ENCODE results near the gene MAD1L1.

Gene MAD1L1

DNA sequence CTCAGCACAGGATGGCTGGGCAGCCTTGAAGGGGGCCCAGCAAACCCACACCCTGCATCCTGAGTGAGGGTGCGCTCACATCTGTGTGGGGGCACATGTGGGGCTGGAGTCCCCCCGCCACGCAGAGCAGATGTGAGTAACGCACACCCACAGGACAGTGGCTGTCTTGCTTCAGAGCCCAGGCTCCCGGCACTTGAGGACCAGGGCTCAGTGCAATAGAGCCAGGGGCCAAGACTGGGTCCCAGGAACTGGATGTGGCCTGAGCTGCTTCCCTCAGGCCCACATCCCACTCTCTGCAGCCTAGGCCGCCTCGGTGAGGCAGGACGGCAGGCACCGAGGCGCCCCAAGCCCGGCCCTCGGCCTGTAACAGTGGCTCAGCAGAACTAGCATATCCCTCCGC lies 159.9 kb downstream of the MAD1L1 start:
- Histone ChIP-seq H3K9me3 (ENCODE audit: control extremely low read depth in 1 of 5, control insufficient read depth in 4 of 5, insufficient read depth in 2 of 5, low read depth in 1 of 5, low read length in 4 of 5) (no peaks in the 10 kb centered on the region), H3K27ac (ENCODE audit: insufficient read depth in 1 of 2, low read depth in 1 of 2, low read length in 2 of 2, poor library complexity in 1 of 2, severe bottlenecking in 2 of 2) (no peak overlapping the region), H3K4me3 (ENCODE audit: control insufficient read depth in 1 of 7, extremely low read depth in 1 of 7, insufficient read depth in 4 of 7, low read depth in 2 of 7, low read length in 6 of 7) (no peak overlapping the region), H3K27me3 (replicated peaks in 2 of 5; ENCODE audit: control insufficient read depth in 4 of 5, insufficient read depth in 5 of 5, low read length in 4 of 5) (no peaks in the 10 kb centered on the region), H3K4me1 (ENCODE audit: control extremely low read depth in 1 of 4, control insufficient read depth in 4 of 4, insufficient read depth in 4 of 4, low read length in 3 of 4) (peaks cover 0 to 12% (median 8%) of the 10 kb centered on the region in 4 experiments), H3K36me3 (ENCODE audit: control insufficient read depth in 4 of 4, insufficient read depth in 4 of 4, low read length in 3 of 4) (peaks cover 0 to 33% (median 9%) of the 10 kb centered on the region in 4 experiments)
- CTCF ChIA-PET, result interaction anchor here (1.9 kb wide), 1 partner anchor 9 kb away, joined by 5 read pairs; no protein-coding TSS in a partner anchor
- 92% methylated on average over 8 of the region's 13 CpGs for WGBS (ENCODE audit: insufficient coverage)
- no peak for DNase-seq
- POLR2A ChIA-PET, result no interaction called here

DNA sequence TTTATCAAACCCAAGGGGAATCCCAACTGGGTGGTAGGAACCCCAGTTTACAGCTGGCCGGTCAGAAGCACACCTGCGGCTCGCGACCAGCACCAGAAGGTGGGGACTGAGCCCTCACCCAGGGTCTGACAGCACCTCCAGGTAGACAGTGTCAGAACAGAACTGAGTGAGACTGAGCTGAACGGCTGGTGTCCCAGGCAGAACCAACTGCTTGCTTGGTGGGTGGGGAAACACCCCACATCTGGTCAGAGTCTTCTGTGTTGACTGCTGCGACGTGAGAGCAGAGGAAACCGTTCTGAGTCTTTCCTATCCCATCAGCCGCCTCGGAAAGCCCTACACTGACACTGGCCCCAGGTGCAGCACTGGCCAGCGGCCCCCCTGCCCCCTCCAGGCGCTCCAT lies 160.7 kb downstream of the MAD1L1 start:
- Histone ChIP-seq H3K4me1 (ENCODE audit: control extremely low read depth in 1 of 4, control insufficient read depth in 4 of 4, insufficient read depth in 4 of 4, low read length in 3 of 4) (peaks cover 0 to 12% (median 8%) of the 10 kb centered on the region in 4 experiments), H3K9me3 (ENCODE audit: control extremely low read depth in 1 of 5, control insufficient read depth in 4 of 5, insufficient read depth in 2 of 5, low read depth in 1 of 5, low read length in 4 of 5) (no peaks in the 10 kb centered on the region), H3K36me3 (ENCODE audit: control insufficient read depth in 4 of 4, insufficient read depth in 4 of 4, low read length in 3 of 4) (peaks cover 0 to 34% (median 9%) of the 10 kb centered on the region in 4 experiments), H3K27me3 (replicated peaks in 2 of 5; ENCODE audit: control insufficient read depth in 4 of 5, insufficient read depth in 5 of 5, low read length in 4 of 5) (no peaks in the 10 kb centered on the region), H3K4me3 (ENCODE audit: control insufficient read depth in 1 of 7, extremely low read depth in 1 of 7, insufficient read depth in 4 of 7, low read depth in 2 of 7, low read length in 6 of 7) (no peak overlapping the region), H3K27ac (ENCODE audit: insufficient read depth in 1 of 2, low read depth in 1 of 2, low read length in 2 of 2, poor library complexity in 1 of 2, severe bottlenecking in 2 of 2) (no peak overlapping the region)
- 93% methylated on average over 11 of the region's 12 CpGs for WGBS (ENCODE audit: insufficient coverage)
- no peak for DNase-seq
- ChIA-PET POLR2A (no interaction called here), CTCF (interaction anchor here (1.1 to 1.9 kb wide), 3 partner anchors 10 to 155 kb away, joined by 3 to 5 read pairs (median 4); no protein-coding TSS in a partner anchor)

DNA sequence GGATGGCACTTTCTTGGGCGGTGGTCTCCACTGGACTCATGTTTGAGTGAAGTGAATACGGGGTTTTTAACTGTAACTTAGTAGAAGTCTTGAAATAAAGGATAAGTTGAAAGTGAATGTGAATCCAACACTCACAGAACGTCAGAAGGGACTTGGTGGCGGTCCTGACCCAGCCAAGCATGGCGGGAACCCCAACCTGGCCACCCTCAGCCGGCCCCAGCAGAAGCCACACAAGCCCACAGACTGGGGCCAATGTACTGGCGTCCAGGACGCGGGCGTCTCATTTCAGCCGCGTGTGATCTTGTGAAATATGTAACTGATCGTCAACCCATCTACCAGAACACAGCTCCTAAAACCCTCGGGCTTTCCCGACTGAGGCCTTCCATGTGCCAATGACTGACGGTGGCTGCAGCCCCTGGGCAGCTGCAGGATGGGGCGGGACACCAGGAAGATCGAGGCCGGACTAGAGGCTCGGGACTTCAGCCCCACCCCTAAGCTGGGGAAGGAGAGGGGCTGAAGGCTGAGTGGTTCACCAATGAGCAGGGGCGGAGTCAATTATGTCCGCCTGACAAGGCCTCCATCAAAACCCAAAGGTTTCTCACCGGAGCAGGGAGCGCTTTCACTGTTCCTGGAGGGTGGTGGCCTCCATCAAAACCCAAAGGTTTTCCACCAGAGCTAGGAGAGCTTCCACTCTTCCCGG lies 161.5 kb downstream of the MAD1L1 start:
- ChIA-PET CTCF (interaction anchor here (1.1 to 1.9 kb wide), 4 partner anchors 11 to 154 kb away, joined by 3 to 5 read pairs (median 4); no protein-coding TSS in a partner anchor), POLR2A (no interaction called here)
- H3K9me3 ChIP-seq (ENCODE audit: control extremely low read depth in 1 of 5, control insufficient read depth in 4 of 5, insufficient read depth in 2 of 5, low read depth in 1 of 5, low read length in 4 of 5), result no peaks in the 10 kb centered on the region
- H3K27ac ChIP-seq (ENCODE audit: insufficient read depth in 1 of 2, low read depth in 1 of 2, low read length in 2 of 2, poor library complexity in 1 of 2, severe bottlenecking in 2 of 2), result no peak overlapping the region
- WGBS (ENCODE audit: insufficient coverage), result 97% methylated on average over 7 of the region's 25 CpGs
- peaks cover 0 to 20% (median 14%) of the 10 kb centered on the region in 4 experiments for H3K4me1 ChIP-seq (ENCODE audit: control extremely low read depth in 1 of 4, control insufficient read depth in 4 of 4, insufficient read depth in 4 of 4, low read length in 3 of 4)
- peaks cover 0 to 28% (median 6%) of the 10 kb centered on the region in 4 experiments for H3K36me3 ChIP-seq (ENCODE audit: control insufficient read depth in 4 of 4, insufficient read depth in 4 of 4, low read length in 3 of 4)
- no peaks in the 10 kb centered on the region for H3K27me3 ChIP-seq (replicated peaks in 2 of 5; ENCODE audit: control insufficient read depth in 4 of 5, insufficient read depth in 5 of 5, low read length in 4 of 5)
- no peak overlapping the region for H3K4me3 ChIP-seq (ENCODE audit: control insufficient read depth in 1 of 7, extremely low read depth in 1 of 7, insufficient read depth in 4 of 7, low read depth in 2 of 7, low read length in 6 of 7)
- no peak for DNase-seq

DNA sequence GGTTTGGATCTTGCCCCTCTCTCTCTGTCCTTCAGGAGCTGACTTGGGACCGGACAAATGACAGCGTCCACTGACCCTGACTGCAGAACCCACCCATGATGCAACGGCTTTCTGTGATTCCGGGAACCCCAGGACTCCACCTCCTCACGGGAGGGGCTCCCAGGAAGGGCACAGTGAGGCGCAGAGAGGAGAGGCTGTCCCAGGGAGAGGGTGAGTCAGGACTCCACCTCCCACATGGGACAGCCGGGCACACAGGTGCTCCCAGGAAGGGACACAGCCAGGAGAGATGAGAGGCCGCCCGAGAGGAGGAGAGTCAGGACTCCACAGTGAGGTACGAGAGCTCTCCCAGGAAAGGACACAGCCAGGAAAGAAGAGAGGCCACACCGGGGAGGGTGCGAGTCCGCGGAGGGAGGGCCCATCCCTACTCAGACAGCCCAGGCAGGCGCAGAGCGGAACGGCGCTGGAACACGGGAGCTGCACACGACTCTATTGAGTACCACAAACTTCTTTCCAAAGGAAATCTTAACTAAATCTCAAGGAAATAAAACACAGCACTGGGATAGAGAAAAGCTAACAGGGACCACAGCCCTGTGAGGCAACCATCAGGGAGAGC lies 162.5 kb downstream of the MAD1L1 start:
- Histone ChIP-seq H3K36me3 (ENCODE audit: control insufficient read depth in 4 of 4, insufficient read depth in 4 of 4, low read length in 3 of 4) (peaks cover 0 to 25% (median 5%) of the 10 kb centered on the region in 4 experiments), H3K27me3 (replicated peaks in 2 of 5; ENCODE audit: control insufficient read depth in 4 of 5, insufficient read depth in 5 of 5, low read length in 4 of 5) (no peaks in the 10 kb centered on the region), H3K9me3 (ENCODE audit: control extremely low read depth in 1 of 5, control insufficient read depth in 4 of 5, insufficient read depth in 2 of 5, low read depth in 1 of 5, low read length in 4 of 5) (no peaks in the 10 kb centered on the region), H3K27ac (ENCODE audit: insufficient read depth in 1 of 2, low read depth in 1 of 2, low read length in 2 of 2, poor library complexity in 1 of 2, severe bottlenecking in 2 of 2) (no peak overlapping the region), H3K4me1 (ENCODE audit: control extremely low read depth in 1 of 4, control insufficient read depth in 4 of 4, insufficient read depth in 4 of 4, low read length in 3 of 4) (peaks cover 0 to 24% (median 16%) of the 10 kb centered on the region in 4 experiments), H3K4me3 (ENCODE audit: control insufficient read depth in 1 of 7, extremely low read depth in 1 of 7, insufficient read depth in 4 of 7, low read depth in 2 of 7, low read length in 6 of 7) (no peak overlapping the region)
- ChIA-PET POLR2A (no interaction called here), CTCF (interaction anchor here (1.1 kb wide), 1 partner anchor 16 kb away, joined by 3 read pairs; no protein-coding TSS in a partner anchor)
- 93% methylated on average over 4 of the region's 20 CpGs for WGBS (ENCODE audit: insufficient coverage)
- no peak for DNase-seq

DNA sequence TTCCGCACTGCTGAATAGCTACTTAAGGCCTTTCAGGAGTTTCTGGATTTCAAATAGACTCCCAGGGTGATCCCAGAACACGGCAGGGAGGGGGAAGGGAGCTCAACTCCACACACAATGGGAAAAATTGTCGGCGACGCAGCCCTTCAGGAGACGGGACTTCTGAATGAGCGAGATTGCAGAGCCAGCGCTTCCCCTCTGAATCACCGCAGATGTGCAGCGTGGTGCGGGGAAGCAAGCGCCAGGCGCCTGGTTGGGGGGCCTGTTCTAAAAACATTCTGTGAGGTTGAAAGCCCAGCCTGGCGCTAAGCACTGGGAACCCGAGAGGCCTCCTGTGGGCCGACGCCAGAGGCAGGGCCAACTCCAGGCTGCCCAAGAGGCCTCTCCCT lies 163.3 kb downstream of the MAD1L1 start:
- WGBS (ENCODE audit: insufficient coverage), result 97% methylated on average over 17 of the region's 17 CpGs
- H3K27me3 ChIP-seq (replicated peaks in 2 of 5; ENCODE audit: control insufficient read depth in 4 of 5, insufficient read depth in 5 of 5, low read length in 4 of 5), result no peaks in the 10 kb centered on the region
- H3K4me1 ChIP-seq (ENCODE audit: control extremely low read depth in 1 of 4, control insufficient read depth in 4 of 4, insufficient read depth in 4 of 4, low read length in 3 of 4), result peaks cover 0 to 19% (median 13%) of the 10 kb centered on the region in 4 experiments
- H3K9me3 ChIP-seq (ENCODE audit: control extremely low read depth in 1 of 5, control insufficient read depth in 4 of 5, insufficient read depth in 2 of 5, low read depth in 1 of 5, low read length in 4 of 5), result no peaks in the 10 kb centered on the region
- no peak overlapping the region for H3K4me3 ChIP-seq (ENCODE audit: control insufficient read depth in 1 of 7, extremely low read depth in 1 of 7, insufficient read depth in 4 of 7, low read depth in 2 of 7, low read length in 6 of 7)
- POLR2A ChIA-PET, result interaction anchor here (0.7 kb wide), 1 partner anchor 168 kb away, joined by 3 read pairs; no protein-coding TSS in a partner anchor
- peaks cover 0 to 33% (median 8%) of the 10 kb centered on the region in 4 experiments for H3K36me3 ChIP-seq (ENCODE audit: control insufficient read depth in 4 of 4, insufficient read depth in 4 of 4, low read length in 3 of 4)
- no peak for DNase-seq
- H3K27ac ChIP-seq (ENCODE audit: insufficient read depth in 1 of 2, low read depth in 1 of 2, low read length in 2 of 2, poor library complexity in 1 of 2, severe bottlenecking in 2 of 2), result no peak overlapping the region
- CTCF ChIA-PET, result no interaction called here

DNA sequence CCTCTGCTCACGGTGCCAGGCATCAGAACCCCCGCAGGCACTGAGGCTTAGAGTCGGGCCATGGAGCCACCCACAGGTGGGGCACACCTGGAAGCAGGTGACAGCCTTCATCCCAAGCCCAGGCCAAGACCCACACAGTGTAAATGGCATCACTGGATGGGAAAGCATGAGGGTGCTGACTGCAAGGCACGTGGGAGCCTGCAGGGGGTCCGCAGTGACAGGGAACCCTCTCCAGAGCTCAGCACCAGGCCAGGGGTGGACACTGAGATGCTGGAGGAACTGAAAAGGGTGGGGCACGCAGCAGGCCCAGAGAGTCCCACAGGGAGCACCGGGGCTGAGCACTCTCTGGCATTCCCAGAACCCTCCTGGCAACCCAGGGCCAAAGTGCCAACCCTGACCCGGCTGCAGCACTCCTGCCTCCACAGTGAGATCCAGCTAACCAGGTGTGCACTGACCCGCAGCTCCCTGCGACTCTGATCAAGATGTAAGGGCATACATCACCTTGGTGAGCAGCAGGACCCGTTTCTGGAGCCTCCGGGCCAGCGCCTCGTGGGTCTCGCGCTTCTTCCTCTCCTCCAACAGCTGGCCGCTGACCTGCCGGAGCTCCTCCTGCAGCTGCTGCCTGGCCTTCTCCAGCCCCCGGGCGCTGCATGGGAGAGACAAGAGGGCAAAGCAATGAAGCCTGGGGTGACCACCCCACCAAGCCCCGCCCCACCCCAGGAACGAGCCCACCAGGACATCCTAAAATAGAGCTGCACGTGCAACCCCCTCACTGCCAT lies 163.9 kb downstream of the MAD1L1 start:
- Histone ChIP-seq H3K27ac (ENCODE audit: insufficient read depth in 1 of 2, low read depth in 1 of 2, low read length in 2 of 2, poor library complexity in 1 of 2, severe bottlenecking in 2 of 2) (no peak overlapping the region), H3K4me1 (ENCODE audit: control extremely low read depth in 1 of 4, control insufficient read depth in 4 of 4, insufficient read depth in 4 of 4, low read length in 3 of 4) (peaks cover 0 to 14% (median 9%) of the 10 kb centered on the region in 4 experiments), H3K36me3 (ENCODE audit: control insufficient read depth in 4 of 4, insufficient read depth in 4 of 4, low read length in 3 of 4) (peaks cover 0 to 38% (median 9%) of the 10 kb centered on the region in 4 experiments), H3K27me3 (replicated peaks in 2 of 5; ENCODE audit: control insufficient read depth in 4 of 5, insufficient read depth in 5 of 5, low read length in 4 of 5) (no peaks in the 10 kb centered on the region), H3K9me3 (ENCODE audit: control extremely low read depth in 1 of 5, control insufficient read depth in 4 of 5, insufficient read depth in 2 of 5, low read depth in 1 of 5, low read length in 4 of 5) (no peaks in the 10 kb centered on the region), H3K4me3 (ENCODE audit: control insufficient read depth in 1 of 7, extremely low read depth in 1 of 7, insufficient read depth in 4 of 7, low read depth in 2 of 7, low read length in 6 of 7) (no peak overlapping the region)
- CTCF ChIA-PET, result interaction anchor here (1.7 kb wide), 1 partner anchor 28 kb away, joined by 3 read pairs; no protein-coding TSS in a partner anchor
- 95% methylated on average over 19 of the region's 23 CpGs for WGBS (ENCODE audit: insufficient coverage)
- no peak for DNase-seq
- POLR2A ChIA-PET, result interaction anchor here (0.7 kb wide), 1 partner anchor 169 kb away, joined by 3 read pairs; no protein-coding TSS in a partner anchor

All from common myeloid progenitor, CD34-positive (primary cell).